ENCODE data around the gene PNLIPRP3. TPM values are rescaled to one million over a fixed set of nuclear protein-coding genes. Genes with fewer than 3 reads are reported as not detected.
"Not testable (repeated sequence)": the region's sequence is repeated elsewhere in the genome, so short reads cannot be mapped to it uniquely, and the experiment has no call there.

PNLIPRP3 gene
- not detected in 3 replicates for total RNA-seq
- long read RNA-seq: 0 reads

DNA sequence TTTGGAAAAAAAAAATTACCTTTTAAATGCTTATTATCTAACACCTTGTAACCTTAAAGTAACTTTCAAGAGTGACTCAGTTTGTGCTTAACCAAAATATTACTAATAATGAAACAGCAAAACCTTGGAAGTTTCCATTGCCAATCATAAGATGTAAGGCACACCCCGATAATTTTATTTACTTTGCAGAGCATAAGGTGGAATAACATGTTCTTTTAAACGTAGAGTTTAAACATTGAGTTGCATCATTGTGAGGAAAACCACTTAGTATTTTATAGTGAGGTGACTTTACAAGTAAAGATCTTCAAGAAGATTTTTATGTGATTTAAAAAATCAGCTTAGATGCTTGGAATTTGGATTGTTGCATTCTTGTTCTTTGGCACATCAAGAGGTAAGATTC lies at the start of gene PNLIPRP3:
TSS of gene PNLIPRP3 (plus strand) at position 177 of the 400 bp plus-strand sequence. CDS start at position 343, 166 bp downstream.
- Mint-ChIP-seq H3K27me3 (ENCODE audit: low read depth) (peaks cover 3% of the 10 kb centered on the region), H3K27ac (ENCODE audit: unreplicated experiment) (no peak within 1 kb of the TSS), H3K4me3 (ENCODE audit: unreplicated experiment) (no peak within 1 kb of the TSS), H3K36me3 (ENCODE audit: low read depth) (no peaks in the 10 kb centered on the region), H3K9me3 (ENCODE audit: low read depth) (no peaks in the 10 kb centered on the region), H3K4me1 (ENCODE audit: low read depth) (no peaks in the 10 kb centered on the region)
- TF ChIP-seq, protein P1, sequence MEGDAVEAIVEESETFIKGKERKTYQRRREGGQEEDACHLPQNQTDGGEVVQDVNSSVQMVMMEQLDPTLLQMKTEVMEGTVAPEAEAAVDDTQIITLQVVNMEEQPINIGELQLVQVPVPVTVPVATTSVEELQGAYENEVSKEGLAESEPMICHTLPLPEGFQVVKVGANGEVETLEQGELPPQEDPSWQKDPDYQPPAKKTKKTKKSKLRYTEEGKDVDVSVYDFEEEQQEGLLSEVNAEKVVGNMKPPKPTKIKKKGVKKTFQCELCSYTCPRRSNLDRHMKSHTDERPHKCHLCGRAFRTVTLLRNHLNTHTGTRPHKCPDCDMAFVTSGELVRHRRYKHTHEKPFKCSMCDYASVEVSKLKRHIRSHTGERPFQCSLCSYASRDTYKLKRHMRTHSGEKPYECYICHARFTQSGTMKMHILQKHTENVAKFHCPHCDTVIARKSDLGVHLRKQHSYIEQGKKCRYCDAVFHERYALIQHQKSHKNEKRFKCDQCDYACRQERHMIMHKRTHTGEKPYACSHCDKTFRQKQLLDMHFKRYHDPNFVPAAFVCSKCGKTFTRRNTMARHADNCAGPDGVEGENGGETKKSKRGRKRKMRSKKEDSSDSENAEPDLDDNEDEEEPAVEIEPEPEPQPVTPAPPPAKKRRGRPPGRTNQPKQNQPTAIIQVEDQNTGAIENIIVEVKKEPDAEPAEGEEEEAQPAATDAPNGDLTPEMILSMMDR (IDR thresholded peaks at IDR 0.05): no peak
- no peak for DNase-seq (ENCODE audit: low spot score)

DNA sequence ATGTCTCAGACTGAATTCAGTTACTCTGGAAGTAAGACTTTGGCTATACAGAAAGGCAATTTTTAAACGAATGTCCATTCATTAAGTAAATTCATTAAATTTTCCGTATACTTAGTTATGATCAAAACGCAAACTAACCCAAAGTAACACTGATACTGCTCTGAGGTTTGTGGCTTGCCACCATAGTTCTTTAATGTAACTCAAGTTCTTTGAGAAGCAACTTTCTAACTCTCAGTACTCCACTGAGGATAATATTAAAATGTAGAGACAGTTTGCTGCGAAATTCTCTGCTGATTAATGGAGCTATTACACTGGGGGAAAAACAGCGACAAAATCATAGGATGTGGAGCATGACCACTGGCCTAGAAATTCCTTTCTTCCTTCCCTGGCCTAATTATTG lies 45.4 kb upstream of the PNLIPRP3 start:
- H3K27me3 Mint-ChIP-seq (ENCODE audit: low read depth): no peaks in the 10 kb centered on the region
- DNase-seq (ENCODE audit: low spot score): no peak
- H3K36me3 Mint-ChIP-seq (ENCODE audit: low read depth): no peaks in the 10 kb centered on the region
- H3K4me3 Mint-ChIP-seq (ENCODE audit: unreplicated experiment): no peak overlapping the region
- H3K9me3 Mint-ChIP-seq (ENCODE audit: low read depth): no peaks in the 10 kb centered on the region
- H3K4me1 Mint-ChIP-seq (ENCODE audit: low read depth): peaks cover 7% of the 10 kb centered on the region
- TF ChIP-seq, protein P1 (IDR thresholded peaks at IDR 0.05): no peak
- H3K27ac Mint-ChIP-seq (ENCODE audit: unreplicated experiment): no peak overlapping the region

DNA sequence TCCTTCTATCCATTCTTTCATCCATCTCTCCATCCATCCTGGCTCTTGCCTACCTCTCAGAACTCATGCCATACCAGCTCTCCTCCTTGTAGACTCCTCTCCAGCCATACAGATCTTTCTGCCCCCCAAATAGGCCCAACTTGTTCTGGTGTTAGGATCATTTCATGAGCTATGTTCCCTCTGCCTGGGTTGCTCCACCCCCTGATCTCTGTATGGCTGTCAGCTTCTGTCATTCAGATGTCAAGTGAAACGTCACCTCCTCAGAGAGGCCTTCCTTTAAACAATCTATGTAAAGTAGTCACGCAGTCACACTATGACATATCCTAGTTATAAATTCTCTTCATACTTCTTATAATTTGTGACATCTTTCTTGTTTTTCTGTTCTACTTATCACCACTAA lies 42.3 kb upstream of the PNLIPRP3 start:
- DNase-seq (ENCODE audit: low spot score): no peak
- H3K4me3 Mint-ChIP-seq (ENCODE audit: unreplicated experiment): no peak overlapping the region

DNA sequence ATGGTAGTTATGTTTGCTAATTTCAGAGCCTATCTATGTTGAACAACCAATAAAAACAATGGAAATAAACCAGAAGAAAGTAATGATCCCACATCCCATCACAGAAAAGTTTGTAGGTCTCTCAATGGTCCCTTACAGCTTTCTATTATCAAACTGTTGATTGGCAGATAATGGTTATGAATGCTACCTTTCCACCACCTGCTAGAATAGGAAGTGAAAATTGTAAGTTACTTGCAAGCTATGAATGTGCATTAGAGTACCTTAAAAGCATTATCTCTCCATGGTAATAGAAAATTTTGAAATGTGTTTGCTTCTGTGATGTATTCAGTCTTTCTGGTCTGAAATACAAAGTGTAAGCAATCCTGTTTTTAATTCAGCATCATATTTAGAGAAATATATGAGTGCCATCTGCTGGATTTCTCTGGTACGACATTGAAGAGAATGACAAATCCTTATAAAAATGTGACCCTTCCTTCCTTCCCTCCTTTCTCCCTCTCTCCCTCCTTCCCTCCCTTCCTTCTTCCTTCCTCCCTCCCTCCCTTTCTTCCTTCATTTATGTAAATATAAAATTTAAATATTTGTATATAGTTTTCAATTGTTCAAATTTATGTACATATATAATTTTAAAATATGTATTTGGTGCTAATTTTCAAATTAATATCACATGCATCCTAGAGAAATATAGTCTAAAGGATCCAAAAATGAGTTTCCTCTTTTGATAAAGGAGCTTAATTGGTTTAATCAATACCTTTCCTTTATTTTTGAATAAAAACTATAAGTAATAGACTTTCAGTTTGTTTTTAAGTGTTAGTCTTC lies 41.4 kb upstream of the PNLIPRP3 start:
- Mint-ChIP-seq H3K36me3 (ENCODE audit: low read depth) (no peaks in the 10 kb centered on the region), H3K27me3 (ENCODE audit: low read depth) (no peaks in the 10 kb centered on the region), H3K4me1 (ENCODE audit: low read depth) (peaks cover 11% of the 10 kb centered on the region), H3K9me3 (ENCODE audit: low read depth) (no peaks in the 10 kb centered on the region), H3K27ac (ENCODE audit: unreplicated experiment) (no peak overlapping the region), H3K4me3 (ENCODE audit: unreplicated experiment) (no peak overlapping the region)
- no peak for DNase-seq (ENCODE audit: low spot score)
- TF ChIP-seq, protein P1 (IDR thresholded peaks at IDR 0.05): peak; percentile 88

More for the DNA sequence above, 42.3 kb upstream of the PNLIPRP3 start:
- Mint-ChIP-seq H3K9me3 (ENCODE audit: low read depth) (no peaks in the 10 kb centered on the region), H3K27ac (ENCODE audit: unreplicated experiment) (no peak overlapping the region), H3K4me1 (ENCODE audit: low read depth) (peaks cover 7% of the 10 kb centered on the region), H3K27me3 (ENCODE audit: low read depth) (no peaks in the 10 kb centered on the region), H3K36me3 (ENCODE audit: low read depth) (no peaks in the 10 kb centered on the region)
- TF ChIP-seq, protein P1 (IDR thresholded peaks at IDR 0.05): no peak

DNA sequence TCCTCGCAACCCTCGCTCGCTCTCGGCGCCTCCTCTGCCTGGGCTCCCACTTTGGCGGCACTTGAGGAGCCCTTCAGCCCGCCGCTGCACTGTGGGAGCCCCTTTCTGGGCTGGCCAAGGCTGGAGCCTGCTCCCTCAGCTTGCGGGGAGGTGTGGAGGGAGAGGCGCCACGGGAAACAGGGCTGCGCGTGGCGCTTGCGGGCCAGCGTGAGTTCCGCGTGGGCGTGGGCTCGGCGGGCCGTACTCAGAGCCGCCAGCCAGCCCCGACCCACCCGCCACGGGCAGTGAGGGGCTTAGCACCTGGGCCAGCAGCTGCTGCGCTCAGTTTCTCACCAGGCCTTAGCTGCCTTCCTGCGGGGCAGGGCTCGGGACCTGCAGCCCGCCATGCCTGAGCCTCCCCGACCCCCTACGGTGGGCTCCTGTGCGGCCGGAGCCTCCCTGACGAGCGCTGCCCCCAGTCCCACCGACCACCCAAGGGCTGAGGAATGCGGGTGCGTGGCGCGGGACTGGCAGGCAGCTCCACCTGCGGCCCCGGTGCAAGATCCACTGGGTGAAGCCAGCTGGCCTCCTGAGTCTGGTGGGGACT lies 34.3 kb upstream of the PNLIPRP3 start:
- H3K27me3 Mint-ChIP-seq (ENCODE audit: low read depth); H3K4me3 Mint-ChIP-seq (ENCODE audit: unreplicated experiment); H3K36me3 Mint-ChIP-seq (ENCODE audit: low read depth); DNase-seq (ENCODE audit: low spot score); H3K9me3 Mint-ChIP-seq (ENCODE audit: low read depth); H3K27ac Mint-ChIP-seq (ENCODE audit: unreplicated experiment); H3K4me1 Mint-ChIP-seq (ENCODE audit: low read depth): not testable (repeated sequence)

Measured in chondrocyte (in vitro differentiated cells).